H1 (cell line): ENCODE data around the gene LAMA3. TPM values are rescaled to one million over a fixed set of nuclear protein-coding genes. Genes with fewer than 3 reads are reported as not detected.

Source experiments
- CTCF ChIA-PET: fragments of 300-600 bp; sonication (Branson Sonifier 250); formaldehyde crosslinking; loops from one replicate; lab custom pipeline; 2021; ENCODE audit not compliant: partially characterized antibody; lab: Charles Lee
- POLR2A ChIA-PET: fragments of 300-600 bp; sonication (Branson Sonifier 250); formaldehyde crosslinking; loops from one replicate; lab custom pipeline; 2021; ENCODE audit warnings: inconsistent platforms; ENCODE audit not compliant: partially characterized antibody; lab: Charles Lee
- DNase-seq, 2 experiments: peaks; one replicate each; pipeline versions ENCODE4 v3.0.0 to v3.0.0-alpha.2; 2010 to 2022; ENCODE audit warnings: low spot score in 2 of 2, low read depth in 1 of 2, mixed read lengths in 1 of 2
- FAIRE-seq: peaks from 2 replicates; lab custom pipeline; 2011; peaks lifted over from hg19 to GRCh38; lab: Jason Lieb, UNC
- H2AFZ ChIP-seq: 2 replicates; pipeline ENCODE4 v1.8.1; 2012; ENCODE audit warnings: low read length, inconsistent platforms
- H2AK5ac ChIP-seq: 2 replicates; pipeline ENCODE4 v1.6.1; 2013; ENCODE audit warnings: low read depth, low read length
- H2BK120ac ChIP-seq: replicated peaks from 2 replicates; pipeline ENCODE3; 2013; ENCODE audit warnings: low read depth, low read length, inconsistent platforms
- H2BK12ac ChIP-seq: 2 replicates; pipeline ENCODE4 v1.6.1; 2013; ENCODE audit warnings: low read depth, low read length
- H2BK15ac ChIP-seq: 2 replicates; pipeline ENCODE4 v1.6.1; 2013; ENCODE audit warnings: low read length
- H2BK20ac ChIP-seq: 2 replicates; pipeline ENCODE4 v1.6.1; 2013; ENCODE audit warnings: low read length
- H2BK5ac ChIP-seq: 2 replicates; pipeline ENCODE4 v1.6.1; 2013; ENCODE audit warnings: low read depth, low read length
- H3K14ac ChIP-seq: 2 replicates; pipeline ENCODE4 v1.6.1; 2013; ENCODE audit warnings: inconsistent platforms; ENCODE audit not compliant: insufficient read length
- H3K18ac ChIP-seq: 2 replicates; pipeline ENCODE4 v1.6.1; 2013; ENCODE audit warnings: low read length; ENCODE audit errors: extremely low read depth
- H3K23ac ChIP-seq: 2 replicates; pipeline ENCODE4 v1.6.1; 2013; ENCODE audit warnings: inconsistent platforms; ENCODE audit not compliant: insufficient read length
- H3K23me2 ChIP-seq: 2 replicates; pipeline ENCODE4 v1.6.1; 2013; ENCODE audit warnings: low read depth, low read length
- H3K27ac ChIP-seq: 2 replicates; pipeline ENCODE4 v1.6.1; 2011; ENCODE audit warnings: low read depth, low read length, inconsistent platforms
- H3K27me3 ChIP-seq, 4 experiments: replicated peaks in 1 of 4; 1 replicate in 1 of 4; 2 replicates in 3 of 4; pipeline versions ENCODE4 v1.6.1 to v1.8.1; 2011 to 2013; ENCODE audit warnings: low read length in 3 of 4, mild to moderate bottlenecking in 3 of 4, inconsistent platforms in 2 of 4, mixed read lengths in 2 of 4, moderate library complexity in 1 of 4; ENCODE audit not compliant: control insufficient read depth in 3 of 4, insufficient read depth in 3 of 4; ENCODE audit errors: extremely low read depth in 1 of 4
- H3K36me3 ChIP-seq, 4 experiments: 2 replicates each; pipeline versions ENCODE4 v1.6.1 to v1.8.1; 2011 to 2013; ENCODE audit warnings: mild to moderate bottlenecking in 4 of 4, low read length in 3 of 4, moderate library complexity in 2 of 4, control low read depth in 1 of 4, inconsistent platforms in 1 of 4; ENCODE audit not compliant: insufficient read depth in 4 of 4, control insufficient read depth in 2 of 4
- H3K4ac ChIP-seq: replicated peaks from 2 replicates; pipeline ENCODE3; 2013; ENCODE audit warnings: low read length, low read depth, mixed read lengths, inconsistent platforms; ENCODE audit not compliant: insufficient read length
- H3K4me1 ChIP-seq, 4 experiments: replicated peaks in 1 of 4; 1 replicate in 1 of 4; 2 replicates in 3 of 4; pipeline versions ENCODE4 v1.6.1 to v1.8.1; 2011 to 2013; ENCODE audit warnings: low read length in 3 of 4, inconsistent platforms in 2 of 4, mixed read lengths in 1 of 4; ENCODE audit not compliant: insufficient read depth in 4 of 4, control insufficient read depth in 3 of 4
- H3K4me2 ChIP-seq, 2 experiments: 2 replicates each; pipeline versions ENCODE4 v1.6.1 to v1.8.1; 2011 to 2013; ENCODE audit warnings: low read depth in 2 of 2, low read length in 2 of 2, control low read depth in 1 of 2, inconsistent platforms in 1 of 2, mild to moderate bottlenecking in 1 of 2; ENCODE audit not compliant: insufficient read depth in 1 of 2
- H3K4me3 ChIP-seq, 4 experiments: fragments of 200-600, 300-600 bp in 1 of 4; sonication (generic), shearing (Covaris generic), sonication (Bioruptor Twin) in 1 of 4; 2 replicates each; pipeline versions ENCODE4 v1.5.1 to v1.8.1; 2011 to 2016; ENCODE audit warnings: low read length in 4 of 4, low read depth in 3 of 4, control low read depth in 2 of 4, inconsistent platforms in 2 of 4, mild to moderate bottlenecking in 2 of 4, mixed read lengths in 1 of 4, moderate library complexity in 1 of 4; ENCODE audit not compliant: insufficient read depth in 2 of 4; ENCODE audit errors: extremely low read depth in 1 of 4
- H3K56ac ChIP-seq: replicated peaks from 2 replicates; pipeline ENCODE3; 2013; ENCODE audit warnings: low read depth, mild to moderate bottlenecking, mixed read lengths, low read length, inconsistent platforms; ENCODE audit not compliant: insufficient read length
- H3K79me1 ChIP-seq: 2 replicates; pipeline ENCODE4 v1.6.1; 2013; ENCODE audit warnings: low read depth, low read length, control low read depth
- H3K79me2 ChIP-seq, 2 experiments: 2 replicates each; pipeline versions ENCODE4 v1.6.1 to v1.8.1; 2012 to 2013; ENCODE audit warnings: low read length in 2 of 2, mild to moderate bottlenecking in 2 of 2, inconsistent platforms in 1 of 2; ENCODE audit not compliant: insufficient read depth in 2 of 2, control insufficient read depth in 1 of 2
- H3K9ac ChIP-seq, 4 experiments: replicated peaks in 1 of 4; 1 replicate in 1 of 4; 2 replicates in 3 of 4; pipeline versions ENCODE4 v1.6.1 to v1.8.1; 2011 to 2013; ENCODE audit warnings: low read depth in 3 of 4, low read length in 3 of 4, control low read depth in 2 of 4, mild to moderate bottlenecking in 2 of 4, moderate library complexity in 2 of 4, inconsistent platforms in 1 of 4; ENCODE audit errors: extremely low read depth in 1 of 4
- H3K9me3 ChIP-seq, 2 experiments: 2 replicates each; pipeline versions ENCODE4 v1.6.1 to v1.8.1; 2012 to 2013; ENCODE audit warnings: mild to moderate bottlenecking in 2 of 2, moderate library complexity in 2 of 2, control low read depth in 1 of 2, inconsistent platforms in 1 of 2, low read depth in 1 of 2, low read length in 1 of 2, mixed read lengths in 1 of 2; ENCODE audit not compliant: insufficient read depth in 2 of 2
- H4K20me1 ChIP-seq, 2 experiments: replicated peaks in 1 of 2; 2 replicates each; pipeline versions ENCODE3 to v1.8.1; 2011 to 2013; ENCODE audit warnings: inconsistent platforms in 2 of 2, low read length in 2 of 2, mild to moderate bottlenecking in 1 of 2; ENCODE audit not compliant: insufficient read depth in 2 of 2, control insufficient read depth in 1 of 2
- H4K5ac ChIP-seq: 2 replicates; pipeline ENCODE4 v1.6.1; 2013; ENCODE audit warnings: low read length, low read depth, mixed read lengths, inconsistent platforms; ENCODE audit not compliant: insufficient read length
- H4K8ac ChIP-seq: 2 replicates; pipeline ENCODE4 v1.8.0; 2013; ENCODE audit warnings: mild to moderate bottlenecking, moderate library complexity, low read length, inconsistent platforms; ENCODE audit not compliant: insufficient read depth; ENCODE audit errors: extremely low read depth
- H4K91ac ChIP-seq: replicated peaks from 2 replicates; pipeline ENCODE3; 2013; ENCODE audit warnings: low read length, mixed read lengths, inconsistent platforms; ENCODE audit not compliant: insufficient read length
- BACH1 ChIP-seq: IDR thresholded peaks from 2 replicates; pipeline ENCODE4 v1.6.1; 2012; ENCODE audit warnings: low read length, improper control_type of control experiment
- CTBP2 ChIP-seq: IDR thresholded peaks from 2 replicates; pipeline ENCODE4 v1.7.0; 2011; ENCODE audit warnings: borderline replicate concordance, mild to moderate bottlenecking, moderate library complexity, mixed read lengths, low read length; ENCODE audit not compliant: insufficient read depth, insufficient read length
- CTCF ChIP-seq, 3 experiments: IDR thresholded peaks; 1 replicate in 2 of 3; 2 replicates in 1 of 3; pipeline versions ENCODE4 v1.5.1 to v1.6.1; 2011; ENCODE audit warnings: low read length in 3 of 3, mild to moderate bottlenecking in 3 of 3, inconsistent platforms in 2 of 3, low read depth in 1 of 3, moderate library complexity in 1 of 3; ENCODE audit not compliant: insufficient read depth in 1 of 3; ENCODE audit errors: control extremely low read depth in 1 of 3
- FOSL1 ChIP-seq: IDR thresholded peaks from 2 replicates; pipeline ENCODE4 v1.6.1; 2011; ENCODE audit warnings: mild to moderate bottlenecking, low read depth, low read length, moderate library complexity; ENCODE audit not compliant: insufficient read depth
- MAFK ChIP-seq: IDR thresholded peaks from 2 replicates; pipeline ENCODE4 v1.6.1; 2012; ENCODE audit warnings: low read depth, mild to moderate bottlenecking, improper control_type of control experiment, low read length
- RFX5 ChIP-seq: IDR thresholded peaks from 2 replicates; pipeline ENCODE4 v1.6.1; 2011; ENCODE audit warnings: low read depth, low read length, improper control_type of control experiment, borderline replicate concordance
- SP4 ChIP-seq: IDR thresholded peaks from 2 replicates; pipeline ENCODE4 v1.6.1; 2012; ENCODE audit warnings: low read length, inconsistent platforms
- WGBS, 2 experiments: shearing (Covaris generic) in 1 of 2; methylation state at CpG; one replicate each; pipeline versions ENCODE4 v1.1.6 to v1.1.7; 2013 to 2015; ENCODE audit warnings: low lambda C conversion rate in 2 of 2, mixed read lengths in 2 of 2, inconsistent platforms in 1 of 2, low coverage in 1 of 2, missing lambda C conversion rate in 1 of 2; ENCODE audit not compliant: insufficient replicate concordance in 2 of 2, insufficient coverage in 1 of 2, insufficient read length in 1 of 2; ENCODE audit errors: extremely low coverage in 1 of 2, missing lambda C conversion rate in 1 of 2; 5-methylcytosine and 5-hydroxymethylcytosine counted together
- polyA plus RNA-seq, 7 experiments: library from polyadenylated mRNA; depleted of rRNA in 3 of 7; stranded (reverse) in 5 of 7; unstranded in 2 of 7; fragments of >200 nt in 5 of 7; fragments of 200-250 nt in 2 of 7; gene quantifications; 1 replicate in 5 of 7; 2 replicates in 1 of 7; 4 replicates in 1 of 7; pipeline versions ENCODE4 v1.2.1 to v1.2.3, GENCODE V29; 2011 to 2013; ENCODE audit warnings: missing spikeins in 2 of 7, mixed read lengths in 2 of 7
- total RNA-seq: library from RNA; stranded (reverse); fragmentation: NEBNext Ultra II Directional; extraction: Animal tissue kit (Norgen Biotek cat#: 25700); gene quantifications from 2 replicates; pipeline ENCODE4 v1.2.1, GENCODE V29; 2021

Gene LAMA3
- total and polyA plus RNA-seq, 2 of the 8 experiments (the other 6 are each of a cell fraction or from before 2014, with no cell fraction given) = 0.76 to 5.0 TPM

- ChIA-PET POLR2A (interaction anchor here (0.6 kb wide), 1 partner anchor 836 kb away, joined by 3 read pairs; no protein-coding TSS in a partner anchor), CTCF (interaction anchor here (1.7 kb wide), 1 partner anchor 18 kb away, joined by 7 read pairs; no protein-coding TSS in a partner anchor)
- Histone ChIP-seq H2AFZ (no peak overlapping the region), H3K14ac (no peak overlapping the region), H3K27me3 (no peaks in the 10 kb centered on the region), H4K5ac (no peak overlapping the region), H3K36me3 (no peaks in the 10 kb centered on the region), H3K9me3 (no peaks in the 10 kb centered on the region), H2BK20ac (no peak overlapping the region), H3K27ac (no peak overlapping the region), H2BK12ac (no peak overlapping the region), H2BK120ac (no peak overlapping the region), H4K91ac (no peak overlapping the region), H4K8ac (no peak overlapping the region), H3K23me2 (no peaks in the 10 kb centered on the region), H3K23ac (no peak overlapping the region), H3K79me2 (no peaks in the 10 kb centered on the region), H3K9ac (no peak overlapping the region), H3K56ac (no peak overlapping the region), H2BK5ac (no peak overlapping the region), H3K4ac (no peak overlapping the region), H3K79me1 (no peaks in the 10 kb centered on the region), H2AK5ac (no peak overlapping the region), H3K4me1 (peaks cover 0 to 3% (median 1%) of the 10 kb centered on the region in 4 experiments; a peak in 1 of 7 replicates), H3K4me3 (no peak overlapping the region), H2BK15ac (no peak overlapping the region), H4K20me1 (no peaks in the 10 kb centered on the region), H3K18ac (no peak overlapping the region), H3K4me2 (no peak overlapping the region)
- no peak for DNase-seq
- TF ChIP-seq SP4 = no peak
- no peak for TF ChIP-seq MAFK
- TF ChIP-seq FOSL1 = no peak
- no peak for TF ChIP-seq CTBP2
- TF ChIP-seq CTCF (IDR thresholded peaks at IDR 0.05; ENCODE audit: control extremely low read depth in 1 of 3, insufficient read depth in 1 of 3, low read depth in 1 of 3, low read length in 3 of 3) = no peak
- TF ChIP-seq RFX5 = no peak
- TF ChIP-seq BACH1 = no peak
- FAIRE-seq = no peak
- WGBS, 2 experiments = 94% methylated on average over 5 of the region's 5 CpGs; no CpG with 5 or more reads in 1 of the 2 experiments
These were observed 72.7 kb downstream of the LAMA3 start for GRCh38 chr18:23761941-23762340.
